Right atrium auricular region (tissue), 2 donors: ENCODE results near the gene TRIM7. TPM values are rescaled to one million over a fixed set of nuclear protein-coding genes. Genes with fewer than 3 reads are reported as not detected.

Experiments
- DNase-seq: peaks from one replicate; pipeline ENCODE4 v3.0.0-alpha.2; 2019; ENCODE audit warnings: low spot score
- H3K27ac ChIP-seq, 2 donors: fragments of 200-600 bp; sonication (generic); 1 replicate in 1 of 2; 2 replicates in 1 of 2; pipeline ENCODE4 v1.5.1; 2016 to 2019
- H3K27me3 ChIP-seq, 2 donors: fragments of 200-600 bp; sonication (generic); one replicate each; pipeline versions ENCODE4 v1.5.1 to v1.6.0; 2017 to 2019
- H3K36me3 ChIP-seq: fragments of 200-600 bp; sonication (generic); one replicate; pipeline ENCODE4 v1.5.1; 2016
- H3K4me1 ChIP-seq, 2 donors: fragments of 200-600 bp; sonication (generic); one replicate each; pipeline versions ENCODE4 v1.5.1 to v1.6.0; 2017 to 2019
- H3K4me3 ChIP-seq, 2 donors: fragments of 200-600 bp; sonication (generic); 1 replicate in 1 of 2; 2 replicates in 1 of 2; pipeline ENCODE4 v1.5.1; 2017 to 2019; ENCODE audit warnings: mild to moderate bottlenecking in 1 of 2, moderate library complexity in 1 of 2
- H3K9me3 ChIP-seq, 2 donors: fragments of 200-600 bp; sonication (generic); one replicate each; pipeline ENCODE4 v1.5.1; 2019
- CTCF ChIP-seq, 2 donors: fragments of 200-600 bp; sonication (generic); IDR thresholded peaks; one replicate each; pipeline ENCODE4 v1.5.1; 2019; ENCODE audit warnings: antibody characterized with exemption in 2 of 2
- total RNA-seq, 2 donors: library from RNA; depleted of rRNA; stranded (reverse); fragments of >200 nt; gene quantifications; one replicate each; pipeline ENCODE4 v1.1.0, GENCODE V29; 2016

Gene TRIM7
- total RNA-seq, 2 donors from 2014 or later = 4.1 to 7.7 TPM

- DNase-seq = no peak
- TF ChIP-seq CTCF (IDR thresholded peaks at IDR 0.05) = no peak
- Histone ChIP-seq H3K36me3 (peaks cover 95% of the 10 kb centered on the region), H3K4me1 (peaks cover 0 to 27% of the 10 kb centered on the region in 2 donors), H3K27ac (no peak overlapping the region), H3K27me3 (no peaks in the 10 kb centered on the region), H3K9me3 (no peaks in the 10 kb centered on the region), H3K4me3 (no peak overlapping the region)
Observed at GRCh38 chr5:181237729-181238385, 32.9 kb upstream of the TRIM7 start.

- DNase-seq = no peak
- peaks cover 98% of the 10 kb centered on the region for H3K36me3 ChIP-seq
Observed at GRCh38 chr5:181236954-181237641, 32.1 kb upstream of the TRIM7 start.

GRCh38 chr5:181236471-181236870 lies 31.5 kb upstream of the TRIM7 start:
- H3K27ac ChIP-seq = no peak overlapping the region
- H3K36me3 ChIP-seq = peaks cover 98% of the 10 kb centered on the region
- H3K4me1 ChIP-seq = peaks cover 0 to 13% of the 10 kb centered on the region in 2 donors
- TF ChIP-seq CTCF (IDR thresholded peaks at IDR 0.05) = no peak
- no peak for DNase-seq
- H3K4me3 ChIP-seq = no peak overlapping the region
- H3K9me3 ChIP-seq = no peaks in the 10 kb centered on the region
- H3K27me3 ChIP-seq = no peaks in the 10 kb centered on the region

More at GRCh38 chr5:181236954-181237641, 32.1 kb upstream of the TRIM7 start:
- no peaks in the 10 kb centered on the region for H3K9me3 ChIP-seq
- H3K4me3 ChIP-seq = no peak overlapping the region
- no peak overlapping the region for H3K27ac ChIP-seq
- no peak for TF ChIP-seq CTCF (IDR thresholded peaks at IDR 0.05)
- H3K4me1 ChIP-seq = peaks cover 0 to 19% of the 10 kb centered on the region in 2 donors
- no peaks in the 10 kb centered on the region for H3K27me3 ChIP-seq

- H3K27ac ChIP-seq = no peak overlapping the region
- no peak for DNase-seq
- H3K36me3 ChIP-seq = peaks cover 98% of the 10 kb centered on the region
- no peaks in the 10 kb centered on the region for H3K27me3 ChIP-seq
- H3K4me1 ChIP-seq = peaks cover 0 to 6% of the 10 kb centered on the region in 2 donors
- no peaks in the 10 kb centered on the region for H3K9me3 ChIP-seq
- TF ChIP-seq CTCF (IDR thresholded peaks at IDR 0.05) = no peak
- H3K4me3 ChIP-seq = no peak overlapping the region
Observed at GRCh38 chr5:181235689-181236366, 30.8 kb upstream of the TRIM7 start.

GRCh38 chr5:181235323-181235688 lies 30.3 kb upstream of the TRIM7 start:
- peaks cover 96% of the 10 kb centered on the region for H3K36me3 ChIP-seq
- peaks cover 0 to 1% of the 10 kb centered on the region in 2 donors for H3K4me1 ChIP-seq
- H3K27me3 ChIP-seq = no peaks in the 10 kb centered on the region
- DNase-seq = no peak
- TF ChIP-seq CTCF (IDR thresholded peaks at IDR 0.05) = no peak
- no peak overlapping the region for H3K4me3 ChIP-seq
- no peak overlapping the region for H3K27ac ChIP-seq
- H3K9me3 ChIP-seq = no peaks in the 10 kb centered on the region
